Smooth muscle cell (in vitro differentiated cells): ENCODE data around the gene CHRNB1. TPM values are rescaled to one million over a fixed set of nuclear protein-coding genes. Genes with fewer than 3 reads are reported as not detected.

ENCODE experiments used
- DNase-seq: peaks from one replicate; lab custom pipeline; 2025; ENCODE audit not compliant: unreplicated experiment; lab: John Stamatoyannopoulos, UW
- H2AFZ ChIP-seq: fragments of 200-600 bp; sonication (generic); 2 replicates; pipeline ENCODE4 v1.6.0; 2016; ENCODE audit warnings: antibody characterized with exemption, low read depth, mild to moderate bottlenecking
- H3F3A ChIP-seq: fragments of 200-600 bp; sonication (generic); 2 replicates; pipeline ENCODE4 v1.6.0; 2017; ENCODE audit warnings: antibody characterized with exemption, low read depth
- H3K27ac ChIP-seq: fragments of 200-600 bp; sonication (generic); 2 replicates; pipeline ENCODE4 v1.5.1; 2016; ENCODE audit warnings: low read depth, mild to moderate bottlenecking
- H3K27me3 ChIP-seq: fragments of 200-600 bp; sonication (generic); 2 replicates; pipeline ENCODE4 v1.6.1; 2016; ENCODE audit warnings: low read depth, mild to moderate bottlenecking
- H3K36me3 ChIP-seq: fragments of 200-600 bp; sonication (generic); 2 replicates; pipeline ENCODE4 v1.5.1; 2016; ENCODE audit warnings: low read depth
- H3K4me1 ChIP-seq: fragments of 200-600 bp; sonication (generic); 2 replicates; pipeline ENCODE4 v1.5.1; 2016; ENCODE audit warnings: low read depth
- H3K4me2 ChIP-seq: fragments of 200-600 bp; sonication (generic); 2 replicates; pipeline ENCODE4 v1.6.0; 2016; ENCODE audit warnings: mild to moderate bottlenecking
- H3K4me3 ChIP-seq: fragments of 200-600 bp; sonication (generic); 2 replicates; pipeline ENCODE4 v1.5.1; 2016; ENCODE audit warnings: mild to moderate bottlenecking
- H3K79me2 ChIP-seq: fragments of 200-600 bp; sonication (generic); 2 replicates; pipeline ENCODE4 v1.6.0; 2016; ENCODE audit warnings: low read depth, mild to moderate bottlenecking
- H3K9ac ChIP-seq: fragments of 200-600 bp; sonication (generic); 2 replicates; pipeline ENCODE4 v1.6.0; 2016; ENCODE audit warnings: low read depth
- H3K9me3 ChIP-seq: fragments of 200-600 bp; sonication (generic); replicated peaks from 2 replicates; pipeline ENCODE4 v1.5.1; 2016; ENCODE audit warnings: low read depth
- H4K20me1 ChIP-seq: fragments of 200-600 bp; sonication (generic); 2 replicates; pipeline ENCODE4 v1.6.0; 2016; ENCODE audit warnings: low read depth
- WGBS: methylation state at CpG from one replicate; pipeline ENCODE4 v1.1.7; 2016; ENCODE audit warnings: low lambda C conversion rate; 5-methylcytosine and 5-hydroxymethylcytosine counted together
- polyA plus RNA-seq: library from polyadenylated mRNA; unstranded; fragments of >200 nt; fragmentation: Nextera tagmentation; extraction: Ambion mirVana; gene quantifications from 2 replicates; pipeline ENCODE4 v1.2.1, GENCODE V29; 2016
- total RNA-seq: library from RNA; depleted of rRNA; stranded (reverse); fragments of >200 nt; gene quantifications from 2 replicates; pipeline ENCODE4 v1.2.3, GENCODE V29; 2014
- TF ChIP-seq, protein P1 (sequence below): fragments of 200-600 bp; sonication (generic); IDR thresholded peaks from 2 replicates; pipeline ENCODE4 v1.5.1; 2017; ENCODE audit warnings: borderline replicate concordance, mild to moderate bottlenecking, antibody characterized with exemption; ENCODE audit not compliant: insufficient read depth, poor library complexity, severe bottlenecking

The CHRNB1 gene
- total and polyA plus RNA-seq, 2 experiments from 2014 or later, result 12.2 to 19.0 TPM

DNA sequence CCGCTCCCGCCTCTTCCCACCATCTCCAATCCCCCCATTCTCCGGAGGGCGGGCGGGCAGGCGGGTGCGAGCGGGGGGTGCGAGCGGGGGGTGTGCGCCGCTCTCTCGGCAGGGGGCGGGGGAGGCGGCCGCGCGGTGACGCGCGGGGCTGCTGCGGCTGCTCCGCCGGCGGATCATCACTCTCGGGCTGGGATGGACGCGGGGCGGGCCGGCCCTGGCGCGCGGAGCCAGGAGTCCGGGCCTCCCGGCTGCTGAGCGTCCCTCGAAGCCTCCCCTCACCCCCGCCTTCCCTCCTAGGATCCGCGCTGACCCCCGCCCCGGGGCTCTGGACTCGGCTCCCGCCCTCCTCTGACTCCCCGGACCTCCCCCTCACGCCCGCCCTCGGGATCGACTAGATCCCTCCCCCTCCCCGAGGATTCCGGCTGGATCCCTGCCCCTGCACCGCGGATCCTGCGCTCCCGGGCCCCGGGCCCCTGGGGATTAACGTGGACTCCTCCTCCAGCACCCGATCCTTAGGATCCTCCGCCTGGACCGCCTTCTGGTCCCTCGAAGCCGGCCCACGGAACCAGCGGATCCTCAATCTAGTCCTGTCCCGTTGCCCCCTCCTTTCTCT lies 40.0 kb upstream of the CHRNB1 start:
- Histone ChIP-seq H3K27ac (peak overlapping the region; percentile 47), H3K9ac (peak overlapping the region; percentile 83), H3K9me3 (no peaks in the 10 kb centered on the region), H3F3A (peaks cover 4% of the 10 kb centered on the region), H3K4me3 (peak overlapping the region; percentile 91), H3K79me2 (peaks cover 12% of the 10 kb centered on the region), H3K27me3 (no peaks in the 10 kb centered on the region), H2AFZ (peak overlapping the region; percentile 80), H3K36me3 (no peaks in the 10 kb centered on the region), H3K4me2 (peak overlapping the region; percentile 89), H3K4me1 (peaks cover 16% of the 10 kb centered on the region), H4K20me1 (peaks cover 23% of the 10 kb centered on the region)
- TF ChIP-seq, protein P1, sequence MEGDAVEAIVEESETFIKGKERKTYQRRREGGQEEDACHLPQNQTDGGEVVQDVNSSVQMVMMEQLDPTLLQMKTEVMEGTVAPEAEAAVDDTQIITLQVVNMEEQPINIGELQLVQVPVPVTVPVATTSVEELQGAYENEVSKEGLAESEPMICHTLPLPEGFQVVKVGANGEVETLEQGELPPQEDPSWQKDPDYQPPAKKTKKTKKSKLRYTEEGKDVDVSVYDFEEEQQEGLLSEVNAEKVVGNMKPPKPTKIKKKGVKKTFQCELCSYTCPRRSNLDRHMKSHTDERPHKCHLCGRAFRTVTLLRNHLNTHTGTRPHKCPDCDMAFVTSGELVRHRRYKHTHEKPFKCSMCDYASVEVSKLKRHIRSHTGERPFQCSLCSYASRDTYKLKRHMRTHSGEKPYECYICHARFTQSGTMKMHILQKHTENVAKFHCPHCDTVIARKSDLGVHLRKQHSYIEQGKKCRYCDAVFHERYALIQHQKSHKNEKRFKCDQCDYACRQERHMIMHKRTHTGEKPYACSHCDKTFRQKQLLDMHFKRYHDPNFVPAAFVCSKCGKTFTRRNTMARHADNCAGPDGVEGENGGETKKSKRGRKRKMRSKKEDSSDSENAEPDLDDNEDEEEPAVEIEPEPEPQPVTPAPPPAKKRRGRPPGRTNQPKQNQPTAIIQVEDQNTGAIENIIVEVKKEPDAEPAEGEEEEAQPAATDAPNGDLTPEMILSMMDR, result no peak
- no peak for DNase-seq
- WGBS, result under 1% methylated on average over 34 of the region's 65 CpGs

- peak overlapping the region; percentile 47 for H3K27ac ChIP-seq
- H3K4me1 ChIP-seq, result peaks cover 16% of the 10 kb centered on the region
- H3K79me2 ChIP-seq, result peaks cover 12% of the 10 kb centered on the region
- H3K36me3 ChIP-seq, result no peaks in the 10 kb centered on the region
- peak overlapping the region; percentile 80 for H2AFZ ChIP-seq
- peaks cover 4% of the 10 kb centered on the region for H3F3A ChIP-seq
- TF ChIP-seq, protein P1, result no peak
- no peaks in the 10 kb centered on the region for H3K9me3 ChIP-seq
- H3K4me2 ChIP-seq, result peak overlapping the region; percentile 89
- no peak for DNase-seq
- H4K20me1 ChIP-seq, result peaks cover 23% of the 10 kb centered on the region
- H3K9ac ChIP-seq, result peak overlapping the region; percentile 83
- no peaks in the 10 kb centered on the region for H3K27me3 ChIP-seq
- WGBS, result 3% methylated on average over 14 of the region's 38 CpGs
- peak overlapping the region; percentile 91 for H3K4me3 ChIP-seq
Observed at GRCh38 chr17:7405350-7406234, 39.3 kb upstream of the CHRNB1 start.

- Histone ChIP-seq H3K4me2 (peak overlapping the region; percentile 89), H3K27me3 (no peaks in the 10 kb centered on the region), H3K27ac (peak overlapping the region; percentile 47), H4K20me1 (peaks cover 25% of the 10 kb centered on the region), H3K9ac (peak overlapping the region; percentile 83), H3K4me3 (peak overlapping the region; percentile 91), H3K9me3 (no peaks in the 10 kb centered on the region), H3K36me3 (no peaks in the 10 kb centered on the region), H3K4me1 (peaks cover 16% of the 10 kb centered on the region), H3F3A (peaks cover 4% of the 10 kb centered on the region), H2AFZ (no peak overlapping the region), H3K79me2 (peaks cover 12% of the 10 kb centered on the region)
- WGBS, result 40% methylated on average over 11 of the region's 12 CpGs
- TF ChIP-seq, protein P1, result no peak
- DNase-seq, result no peak
Observed at GRCh38 chr17:7406235-7406825, 38.5 kb upstream of the CHRNB1 start.
